Urothelium cell line (cell line): ENCODE measurements around the gene STEAP1.
A peak's percentile ranks its signal among the peaks of the same experiment; 100 is the strongest.
"Not testable (repeated sequence)": the region's sequence is repeated elsewhere in the genome, so short reads cannot be mapped to it uniquely, and the experiment has no call there.

Experiments
- DNase-seq: peaks from one replicate; pipeline ENCODE4 v3.0.0; 2011; ENCODE audit warnings: low spot score, mixed read lengths
- FAIRE-seq: peaks from 2 replicates; lab custom pipeline; 2011; peaks lifted over from hg19 to GRCh38; lab: Jason Lieb, UNC

Gene STEAP1

GRCh38 chr7:90153943-90154771 lies at the start of gene STEAP1:
TSS of gene STEAP1 (plus strand) at chr7:90154469. CDS start at chr7:90159789, 5,320 bp downstream.
- peak; percentile 87 for DNase-seq
- not testable (repeated sequence) for FAIRE-seq

- not testable (repeated sequence) for FAIRE-seq, DNase-seq
Observed at GRCh38 chr7:90114972-90115371, 39.3 kb upstream of the STEAP1 start.

- FAIRE-seq, DNase-seq: not testable (repeated sequence)
Observed at GRCh38 chr7:90118551-90119177, 35.6 kb upstream of the STEAP1 start.

- DNase-seq = peak; percentile 67
- FAIRE-seq = no peak
Observed at GRCh38 chr7:90119178-90119971, 34.9 kb upstream of the STEAP1 start.

GRCh38 chr7:90120205-90120604 lies 34.1 kb upstream of the STEAP1 start:
- not testable (repeated sequence) for DNase-seq, FAIRE-seq

- DNase-seq, FAIRE-seq: not testable (repeated sequence)
Observed at GRCh38 chr7:90131746-90132145, 22.5 kb upstream of the STEAP1 start.

GRCh38 chr7:90147079-90147960 lies 6.9 kb upstream of the STEAP1 start:
- not testable (repeated sequence) for DNase-seq, FAIRE-seq

GRCh38 chr7:90149428-90149827 lies 4.8 kb upstream of the STEAP1 start:
- not testable (repeated sequence) for FAIRE-seq, DNase-seq

GRCh38 chr7:90151884-90152283 lies 2.4 kb upstream of the STEAP1 start:
- not testable (repeated sequence) for DNase-seq, FAIRE-seq

- peak; percentile 24 for DNase-seq
- not testable (repeated sequence) for FAIRE-seq
Observed at GRCh38 chr7:90152642-90153253, 1.5 kb upstream of the STEAP1 start.

GRCh38 chr7:90155206-90155605 lies 937 bp downstream of the STEAP1 start:
- FAIRE-seq (no peak), DNase-seq (no peak)

- DNase-seq, FAIRE-seq: not testable (repeated sequence)
Observed at GRCh38 chr7:90157331-90157730, 3.1 kb downstream of the STEAP1 start.

- not testable (repeated sequence) for DNase-seq, FAIRE-seq
Observed at GRCh38 chr7:90157761-90158350, 3.6 kb downstream of the STEAP1 start.

- DNase-seq = no peak
- no peak for FAIRE-seq
Observed at GRCh38 chr7:90163534-90163933, 9.3 kb downstream of the STEAP1 start.

- DNase-seq = no peak
Observed at GRCh38 chr7:90165724-90166123, 11.5 kb downstream of the STEAP1 start.

GRCh38 chr7:90166153-90166552 lies 11.9 kb downstream of the STEAP1 start:
- FAIRE-seq (no peak), DNase-seq (no peak)

More at GRCh38 chr7:90165724-90166123, 11.5 kb downstream of the STEAP1 start:
- FAIRE-seq = peak; percentile 44

- FAIRE-seq = no peak
- no peak for DNase-seq
Observed at GRCh38 chr7:90167361-90167760, 13.1 kb downstream of the STEAP1 start.

GRCh38 chr7:90169891-90170290 lies 15.6 kb downstream of the STEAP1 start:
- no peak for FAIRE-seq
- no peak for DNase-seq

- DNase-seq (no peak), FAIRE-seq (no peak)
Observed at GRCh38 chr7:90172121-90172520, 17.9 kb downstream of the STEAP1 start.
